Measurements from ENCODE around the gene GRM1. TPM values are rescaled to one million over a fixed set of nuclear protein-coding genes. Genes with fewer than 3 reads are reported as not detected.

The GRM1 gene
- not detected for total RNA-seq

- DNase-seq (ENCODE audit: low spot score): no peak
Observed at GRCh38 chr6:146028851-146029572, at the start of gene GRM1. GRM1 (plus strand) TSS chr6:146029062; CDS start chr6:146029518, 456 bp downstream.

- no peak for DNase-seq (ENCODE audit: low spot score)
Observed at GRCh38 chr6:146009338-146009737, 19.5 kb upstream of the GRM1 start.

- no peak for DNase-seq (ENCODE audit: low spot score)
Observed at GRCh38 chr6:146014233-146014632, 14.6 kb upstream of the GRM1 start.

- no peak for DNase-seq (ENCODE audit: low spot score)
Observed at GRCh38 chr6:146017672-146018071, 11.2 kb upstream of the GRM1 start.

GRCh38 chr6:146026873-146027272 lies 2.0 kb upstream of the GRM1 start:
- no peak for DNase-seq (ENCODE audit: low spot score)

- DNase-seq (ENCODE audit: low spot score): no peak
Observed at GRCh38 chr6:146027586-146028251, 1.1 kb upstream of the GRM1 start.

GRCh38 chr6:146028252-146028795 lies 538 bp upstream of the GRM1 start:
- peak; percentile 48 for DNase-seq (ENCODE audit: low spot score)

- DNase-seq (ENCODE audit: low spot score): no peak
Observed at GRCh38 chr6:146029573-146030184, 817 bp downstream of the GRM1 start.

GRCh38 chr6:146032387-146032786 lies 3.5 kb downstream of the GRM1 start:
- no peak for DNase-seq (ENCODE audit: low spot score)

- DNase-seq (ENCODE audit: low spot score): no peak
Observed at GRCh38 chr6:146040360-146040759, 11.5 kb downstream of the GRM1 start.

GRCh38 chr6:146041282-146041681 lies 12.4 kb downstream of the GRM1 start:
- no peak for DNase-seq (ENCODE audit: low spot score)

- no peak for DNase-seq (ENCODE audit: low spot score)
Observed at GRCh38 chr6:146047371-146047770, 18.5 kb downstream of the GRM1 start.

GRCh38 chr6:146050168-146050567 lies 21.3 kb downstream of the GRM1 start:
- DNase-seq (ENCODE audit: low spot score): no peak

GRCh38 chr6:146056506-146056905 lies 27.6 kb downstream of the GRM1 start:
- DNase-seq (ENCODE audit: low spot score): no peak

GRCh38 chr6:146065690-146066089 lies 36.8 kb downstream of the GRM1 start:
- DNase-seq (ENCODE audit: low spot score): no peak

GRCh38 chr6:146066506-146066905 lies 37.6 kb downstream of the GRM1 start:
- DNase-seq (ENCODE audit: low spot score): no peak

GRCh38 chr6:146071781-146072180 lies 42.9 kb downstream of the GRM1 start:
- DNase-seq (ENCODE audit: low spot score): no peak

GRCh38 chr6:146077992-146078391 lies 49.1 kb downstream of the GRM1 start:
- DNase-seq (ENCODE audit: low spot score): no peak

- no peak for DNase-seq (ENCODE audit: low spot score)
Observed at GRCh38 chr6:146087386-146087785, 58.5 kb downstream of the GRM1 start.

- no peak for DNase-seq (ENCODE audit: low spot score)
Observed at GRCh38 chr6:146090474-146090873, 61.6 kb downstream of the GRM1 start.

- no peak for DNase-seq (ENCODE audit: low spot score)
Observed at GRCh38 chr6:146092961-146093686, 64.3 kb downstream of the GRM1 start.

GRCh38 chr6:146095481-146095880 lies 66.6 kb downstream of the GRM1 start:
- DNase-seq (ENCODE audit: low spot score): no peak

Measured in ureter (tissue), 1 donor.